DMS79 (cell line): ENCODE data around the gene PRKAR1B.

ENCODE experiments used
- DNase-seq: peaks from one replicate; lab custom pipeline; 2025; lab: John Stamatoyannopoulos, UW

Gene PRKAR1B

DNA sequence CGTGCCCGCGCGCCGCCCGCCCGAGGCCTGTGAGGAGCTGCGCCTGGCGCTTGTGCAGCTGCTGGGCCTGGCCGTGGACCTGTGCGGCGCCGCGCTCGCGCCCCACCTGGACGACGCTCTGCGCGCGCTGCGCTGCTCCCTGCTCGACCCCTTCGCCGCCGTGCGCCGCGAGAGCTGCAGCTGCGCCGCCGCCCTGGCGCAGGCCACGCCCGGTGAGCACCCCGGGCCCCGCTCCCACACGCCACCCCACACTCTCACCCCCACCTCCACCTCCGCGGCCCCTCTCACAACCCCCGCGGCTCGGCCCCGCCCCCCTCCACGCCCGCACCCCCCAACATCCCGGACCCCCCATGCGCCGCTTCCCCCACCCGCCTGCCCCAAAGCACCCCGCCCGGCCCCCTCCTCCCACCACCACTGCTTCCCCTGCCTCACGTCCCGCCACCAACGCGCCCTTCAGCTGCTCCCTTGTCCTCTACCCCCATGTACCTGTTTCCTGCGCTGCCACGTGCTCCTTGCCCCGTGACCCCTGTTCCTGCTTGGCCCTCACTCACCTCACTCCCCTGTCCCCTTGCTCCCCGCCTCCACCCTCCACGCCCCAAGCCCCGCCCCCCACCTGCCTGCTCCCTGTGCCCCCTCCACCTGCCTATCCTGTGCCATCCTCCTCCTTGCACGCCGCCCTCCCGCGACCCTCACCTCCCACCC is at the start of gene PRKAR1B:
TSS of gene PRKAR1B (minus strand) at position 178 of the 702 bp plus-strand sequence. CDS start 15,776 bp downstream, outside the sequence.
- no peak for DNase-seq

- no peak for DNase-seq
Measured at GRCh38 chr7:776381-776780, 49.3 kb upstream of the PRKAR1B start.

GRCh38 chr7:774161-775109 is 47.4 kb upstream of the PRKAR1B start:
- no peak for DNase-seq

- DNase-seq, result no peak
Measured at GRCh38 chr7:773622-773915, 46.5 kb upstream of the PRKAR1B start.

DNA sequence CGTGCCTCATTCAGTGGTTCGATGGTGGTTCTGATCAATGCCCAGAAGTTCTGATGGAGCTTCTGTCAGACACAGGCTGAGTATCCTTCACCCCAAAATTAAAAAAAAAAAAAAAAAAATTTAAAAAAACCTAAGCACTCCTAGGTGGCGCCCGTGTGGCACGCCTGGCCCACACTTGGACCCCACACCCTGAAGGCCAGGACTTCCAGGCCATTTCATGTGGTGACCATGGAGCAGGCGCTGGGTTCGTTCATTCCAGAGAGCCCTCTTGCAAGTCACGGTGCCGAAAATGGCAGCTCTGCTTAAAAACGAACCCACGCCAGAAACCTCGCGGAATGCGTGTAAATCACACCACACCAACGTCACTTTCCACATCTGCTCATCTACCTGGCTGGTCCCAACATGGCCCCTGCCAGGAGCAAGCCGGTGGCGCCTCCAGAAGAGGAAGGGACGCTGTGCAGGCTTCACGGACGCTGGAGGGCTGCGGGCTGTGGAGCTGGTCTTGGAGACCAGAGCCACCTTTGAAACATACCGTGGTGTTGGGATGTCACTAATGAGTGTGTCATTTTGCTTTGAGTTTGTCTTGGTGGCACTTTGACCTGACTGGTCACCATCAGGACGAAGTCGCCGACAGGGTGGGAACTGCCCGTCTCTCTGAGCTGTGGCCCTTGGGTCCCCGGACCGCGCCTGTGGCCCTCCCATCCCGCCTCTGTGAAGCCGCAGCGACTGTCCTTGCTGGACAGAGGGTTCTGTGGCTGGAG is 46.0 kb upstream of the PRKAR1B start:
- DNase-seq, result no peak

- DNase-seq, result no peak
Measured at GRCh38 chr7:772392-772791, 45.3 kb upstream of the PRKAR1B start.

DNA sequence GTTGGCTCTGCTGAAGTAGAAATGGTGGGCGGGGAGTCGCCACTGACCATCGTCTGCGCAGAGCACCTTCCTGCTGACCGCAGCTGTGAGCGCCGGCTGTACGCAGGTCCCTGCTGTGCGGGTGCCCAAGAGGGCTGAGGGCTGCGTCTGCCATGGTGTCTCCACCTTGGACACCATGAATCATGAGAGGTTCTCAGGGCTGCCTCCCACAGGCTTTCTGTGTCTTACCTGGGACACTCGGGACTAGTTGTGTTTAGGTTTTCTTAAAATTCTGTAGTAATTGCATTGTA is 44.9 kb upstream of the PRKAR1B start:
- no peak for DNase-seq

DNA sequence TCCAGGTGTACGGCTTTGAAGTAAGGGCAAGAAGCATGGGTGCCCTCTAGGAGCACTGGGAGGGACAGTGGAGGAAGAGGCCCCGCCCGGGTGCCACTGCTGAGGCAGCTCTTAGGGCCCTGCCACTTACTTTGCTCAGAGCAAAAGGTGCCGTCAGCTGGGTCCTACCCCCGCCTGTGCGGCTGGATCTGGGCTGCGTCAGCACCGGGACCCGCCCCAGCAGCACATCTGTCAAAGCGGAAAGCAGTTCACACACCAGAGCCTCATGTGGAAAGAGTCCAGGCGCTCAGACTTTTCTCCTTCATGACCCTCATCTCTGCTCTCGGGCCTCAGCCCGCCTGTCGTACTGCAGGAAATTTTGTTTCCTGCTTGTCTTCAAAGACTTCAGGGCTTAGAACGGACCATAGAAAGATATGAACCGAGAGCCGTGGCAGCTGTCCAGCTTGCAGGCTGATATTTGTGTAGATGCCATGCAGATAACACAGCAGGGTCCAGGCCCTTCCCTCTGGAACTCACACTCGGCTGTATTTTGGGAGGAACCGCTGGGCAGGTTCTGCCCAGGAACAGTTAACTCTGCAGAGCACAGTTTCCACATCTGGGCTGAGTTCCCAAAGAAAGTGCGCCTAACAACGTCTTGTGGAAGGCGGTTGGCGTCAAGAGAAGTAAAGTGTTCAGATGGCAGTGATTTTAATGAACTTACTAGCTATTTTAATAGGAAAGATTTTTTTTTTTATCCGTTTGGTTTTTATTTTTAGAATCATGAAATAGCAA is 44.3 kb upstream of the PRKAR1B start:
- no peak for DNase-seq

DNA sequence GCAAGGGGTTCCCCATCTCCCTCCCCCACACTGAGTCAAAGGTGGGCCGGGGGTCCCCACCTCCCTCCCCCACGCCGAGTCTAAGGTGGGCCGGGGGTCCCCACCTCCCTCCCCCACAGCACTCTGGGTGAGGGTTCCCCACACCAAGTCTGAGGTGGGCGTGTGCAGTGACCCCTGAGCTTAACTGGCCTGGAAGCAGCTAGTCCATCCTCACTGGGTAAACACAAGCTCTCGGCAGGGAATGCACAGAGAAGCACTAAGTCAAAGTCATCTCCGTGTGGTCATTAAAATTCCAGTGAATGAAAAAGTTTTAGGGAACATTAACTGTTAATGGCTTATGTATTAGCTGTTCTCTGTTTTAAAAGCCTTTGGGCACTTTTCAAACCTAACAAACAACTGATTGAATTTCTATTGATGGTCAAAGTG is 43.7 kb upstream of the PRKAR1B start:
- no peak for DNase-seq

DNA sequence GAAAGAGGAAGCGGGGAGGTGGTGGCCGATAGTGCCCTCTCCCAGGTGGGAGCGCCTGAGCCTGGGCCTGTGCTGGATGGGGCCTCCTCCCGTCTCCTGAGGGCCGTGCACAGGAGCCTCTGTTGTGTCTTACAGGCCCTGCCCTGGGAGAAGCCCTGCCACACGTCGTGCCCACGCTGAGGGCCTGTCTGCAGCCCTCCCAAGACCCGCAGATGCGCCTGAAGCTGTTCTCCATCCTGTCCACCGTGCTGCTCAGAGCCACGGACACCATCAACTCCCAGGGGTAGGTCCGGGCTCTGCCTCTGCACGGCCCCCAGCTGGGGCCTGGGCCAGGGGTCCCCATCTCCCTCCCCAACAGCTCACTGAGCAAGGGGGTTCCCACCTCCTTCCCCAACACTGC is 43.3 kb upstream of the PRKAR1B start:
- no peak for DNase-seq

- no peak for DNase-seq
Measured at GRCh38 chr7:768881-769504, 41.9 kb upstream of the PRKAR1B start.

DNA sequence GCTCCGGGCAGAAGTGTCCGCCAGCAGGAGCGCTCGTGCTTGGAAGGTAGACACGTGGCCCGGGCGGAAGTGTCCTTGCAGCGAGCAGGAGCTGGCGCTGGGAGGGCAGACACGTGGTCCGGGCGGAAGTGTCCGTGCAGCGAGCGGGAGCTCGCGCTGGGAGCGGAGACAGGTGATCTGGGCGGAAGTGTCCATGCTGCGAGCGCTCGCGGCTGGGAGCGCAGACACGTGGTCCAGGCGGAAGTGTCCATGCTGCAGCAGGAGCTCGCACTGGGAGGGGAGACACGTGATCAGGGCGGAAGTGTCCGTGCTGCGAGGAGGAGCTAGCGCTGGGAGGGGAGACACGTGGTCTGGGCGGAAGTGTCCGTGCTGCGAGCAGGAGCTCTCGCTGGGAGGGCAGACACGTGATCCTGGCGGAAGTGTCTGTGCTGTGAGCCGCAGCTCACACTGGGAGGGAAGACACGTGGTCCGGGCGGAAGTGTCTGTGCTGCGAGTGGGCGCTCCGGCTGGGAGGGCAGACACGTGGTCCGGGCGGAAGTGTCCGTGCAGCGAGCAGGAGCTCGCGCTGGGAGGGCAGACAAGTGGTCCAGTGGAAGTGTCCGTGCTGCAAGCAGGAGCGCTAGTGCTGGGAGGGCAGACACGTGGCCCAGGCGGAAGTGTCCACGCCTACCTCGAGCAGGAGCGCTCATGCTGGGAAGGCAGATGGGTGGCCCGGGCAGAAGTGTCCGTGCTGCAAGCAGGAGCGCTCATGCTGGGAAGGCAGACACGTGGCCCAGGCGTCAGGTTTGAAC is 41.1 kb upstream of the PRKAR1B start:
- no peak for DNase-seq

GRCh38 chr7:767580-767940 is 40.5 kb upstream of the PRKAR1B start:
- no peak for DNase-seq

- no peak for DNase-seq
Measured at GRCh38 chr7:765383-765782, 38.3 kb upstream of the PRKAR1B start.

DNA sequence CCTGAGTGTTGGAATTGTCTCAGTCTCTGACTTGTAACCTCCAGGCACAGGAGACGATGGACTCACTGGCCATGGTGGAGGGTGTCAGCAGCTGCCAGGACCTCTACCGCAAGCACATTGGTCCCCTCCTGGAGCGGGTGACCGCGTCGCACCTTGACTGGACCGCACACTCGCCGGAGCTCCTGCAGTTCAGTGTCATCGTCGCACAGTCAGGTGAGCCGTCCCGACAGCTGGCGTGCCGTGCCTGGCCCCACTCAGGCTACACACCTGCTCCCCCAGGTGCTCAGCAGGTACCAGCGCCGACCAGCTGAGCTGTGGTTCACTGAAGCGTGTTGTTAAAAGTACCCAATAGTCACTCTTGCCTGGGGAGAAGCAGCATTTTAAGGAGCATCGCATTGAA is 36.7 kb upstream of the PRKAR1B start:
- DNase-seq, result peak; percentile 98

DNA sequence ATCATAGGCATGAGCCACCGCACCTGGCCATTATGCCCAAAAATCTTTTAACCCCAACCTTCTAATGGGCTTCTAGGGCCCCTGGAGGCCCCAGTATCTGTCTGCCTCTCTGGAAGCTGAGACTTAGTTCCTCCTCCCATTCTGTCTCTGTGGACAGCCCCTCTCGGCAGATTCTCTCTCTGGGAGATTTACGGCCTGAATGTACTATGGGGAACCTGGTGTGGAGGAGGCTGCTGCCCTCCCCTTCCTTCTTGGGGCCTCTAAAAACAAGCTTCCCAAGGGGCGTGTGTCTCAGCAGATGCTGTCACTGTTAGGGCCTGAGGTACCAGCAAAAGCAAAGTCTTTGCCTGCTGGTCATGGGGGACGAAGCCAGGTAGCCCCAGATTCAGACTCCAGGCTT is 35.8 kb upstream of the PRKAR1B start:
- peak; percentile 31 for DNase-seq

GRCh38 chr7:761631-762030 is 34.5 kb upstream of the PRKAR1B start:
- DNase-seq, result no peak

DNA sequence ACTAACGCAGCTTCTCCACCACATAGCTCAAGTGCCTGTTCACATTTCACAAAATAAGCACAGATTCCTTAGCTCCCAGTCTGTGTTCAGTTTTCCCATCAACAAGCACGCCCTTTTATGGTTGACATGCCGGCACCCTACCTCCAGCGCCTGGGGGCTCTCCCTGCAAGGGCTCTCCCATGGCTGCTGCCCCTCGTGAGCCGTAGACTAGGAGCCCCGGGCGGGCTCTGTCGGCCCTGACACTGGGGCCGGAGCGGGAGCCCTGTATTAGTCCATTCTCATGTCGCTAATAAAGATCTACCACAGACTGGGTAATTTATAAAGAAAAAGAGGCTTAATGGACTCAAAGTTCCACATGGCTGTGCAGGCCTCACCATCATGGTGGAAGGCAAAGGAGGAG is 34.0 kb upstream of the PRKAR1B start:
- no peak for DNase-seq

DNA sequence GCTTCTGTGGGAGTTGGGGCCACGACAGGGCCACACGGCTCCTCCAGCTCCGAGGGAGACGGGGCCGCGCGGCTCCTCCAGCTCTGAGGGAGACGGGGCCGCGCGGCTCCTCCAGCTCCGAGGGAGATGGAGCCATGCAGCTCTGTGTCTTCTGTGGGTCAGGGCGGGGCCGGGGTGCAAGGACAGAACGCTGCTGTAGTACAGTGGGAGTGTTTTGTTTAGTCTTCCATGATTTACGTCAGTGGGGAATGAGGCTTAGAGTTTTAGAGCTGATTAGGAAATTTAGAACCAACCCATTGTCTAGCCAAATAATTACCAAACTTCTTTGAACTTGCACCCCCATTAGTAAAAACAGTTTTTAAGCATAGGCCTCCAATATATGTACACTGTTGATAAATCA is 32.9 kb upstream of the PRKAR1B start:
- DNase-seq, result no peak

DNA sequence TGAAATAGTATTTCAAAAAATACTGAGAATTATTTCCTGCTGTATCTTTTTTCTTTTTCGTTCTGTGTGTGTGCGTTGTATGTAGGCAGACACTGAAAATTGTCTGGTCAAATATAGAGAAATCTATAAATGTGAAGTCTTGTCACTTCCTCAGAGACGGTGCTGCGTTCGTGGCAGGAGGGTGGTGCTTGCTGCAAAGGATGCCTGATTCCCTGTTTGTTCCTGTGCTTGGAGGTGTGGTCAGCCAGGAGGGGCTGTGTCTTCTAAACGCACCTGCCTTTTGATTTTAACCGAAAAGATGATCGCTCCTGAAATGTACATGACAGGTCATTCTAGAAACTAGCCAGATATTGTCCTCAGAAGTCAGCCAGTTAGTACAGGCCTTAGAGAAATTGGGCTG is 32.5 kb upstream of the PRKAR1B start:
- no peak for DNase-seq

DNA sequence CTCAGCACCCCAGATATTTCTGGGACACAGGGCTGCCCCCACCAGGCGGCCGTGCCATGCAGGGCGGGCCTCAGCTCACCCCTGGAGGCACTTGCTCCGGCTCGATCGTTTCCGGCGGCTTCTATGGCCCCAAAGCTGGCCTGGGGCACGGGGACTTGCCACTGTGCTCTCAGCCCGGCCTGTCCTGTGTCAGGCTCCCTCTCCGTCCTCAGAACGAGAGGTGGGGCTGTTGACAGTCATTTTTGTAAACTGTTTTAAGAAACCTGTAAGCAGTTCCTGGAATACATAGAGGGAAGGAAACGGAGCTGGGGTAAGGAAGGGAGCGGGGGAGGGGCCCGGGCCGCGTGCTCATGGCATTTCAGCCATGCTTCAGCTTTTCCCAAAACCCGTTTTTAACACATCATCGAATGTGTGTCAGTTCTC is 30.7 kb upstream of the PRKAR1B start:
- no peak for DNase-seq
